Kidney epithelial cell (primary cell): Measurements from ENCODE around the gene CCDC124. TPM values are rescaled to one million over a fixed set of nuclear protein-coding genes. Genes with fewer than 3 reads are reported as not detected.
"Not testable (repeated sequence)": the region's sequence is repeated elsewhere in the genome, so short reads cannot be mapped to it uniquely, and the experiment has no call there.

Experiments
- DNase-seq: peaks from one replicate; pipeline ENCODE4 v3.0.0-alpha.2; 2010; ENCODE audit warnings: low read depth
- H3K27me3 ChIP-seq: 2 replicates; pipeline ENCODE4 v1.6.0; 2011; ENCODE audit warnings: low read length; ENCODE audit not compliant: control insufficient read depth, insufficient read depth
- H3K36me3 ChIP-seq: 2 replicates; pipeline ENCODE4 v1.5.1; 2011; ENCODE audit warnings: low read length; ENCODE audit not compliant: control insufficient read depth, insufficient read depth
- H3K4me3 ChIP-seq: 2 replicates; pipeline ENCODE4 v1.5.1; 2011; ENCODE audit warnings: low read depth, mild to moderate bottlenecking, control low read depth, low read length
- total RNA-seq: library from RNA; depleted of rRNA; stranded (reverse); fragments of >200 nt; gene quantifications from 2 replicates; pipeline ENCODE4 v1.2.3, GENCODE V29; 2015
- TF ChIP-seq, protein P1 (sequence below): IDR thresholded peaks from 2 replicates; pipeline ENCODE4 v1.5.1; 2011; ENCODE audit warnings: mild to moderate bottlenecking, moderate library complexity, low read length, control low read depth, inconsistent platforms; ENCODE audit not compliant: insufficient read depth, poor library complexity, severe bottlenecking

CCDC124 gene
- total RNA-seq, 1 donor from 2014 or later, result 104 TPM

DNA sequence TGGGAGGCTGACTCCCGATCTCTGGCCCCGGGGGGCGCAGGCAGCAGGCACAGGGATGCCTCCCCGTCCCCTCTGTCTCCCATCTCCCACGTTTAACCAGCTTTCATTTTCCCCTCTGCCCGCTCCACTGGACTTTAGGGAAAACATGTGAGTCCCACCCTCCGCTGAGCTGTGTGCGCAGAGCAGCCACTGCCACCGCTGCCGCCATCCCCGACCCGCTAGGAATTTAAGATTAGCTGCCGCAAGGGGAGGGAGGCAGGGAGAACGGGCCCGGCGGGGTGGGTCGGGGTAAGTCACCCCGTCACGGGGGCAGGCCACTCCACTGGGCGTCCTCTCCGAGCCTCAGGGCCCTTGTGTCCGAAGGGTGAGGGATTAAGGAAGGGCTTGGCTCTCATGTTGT is 49.6 kb downstream of the CCDC124 start:
- no peak for DNase-seq
- TF ChIP-seq, protein P1, sequence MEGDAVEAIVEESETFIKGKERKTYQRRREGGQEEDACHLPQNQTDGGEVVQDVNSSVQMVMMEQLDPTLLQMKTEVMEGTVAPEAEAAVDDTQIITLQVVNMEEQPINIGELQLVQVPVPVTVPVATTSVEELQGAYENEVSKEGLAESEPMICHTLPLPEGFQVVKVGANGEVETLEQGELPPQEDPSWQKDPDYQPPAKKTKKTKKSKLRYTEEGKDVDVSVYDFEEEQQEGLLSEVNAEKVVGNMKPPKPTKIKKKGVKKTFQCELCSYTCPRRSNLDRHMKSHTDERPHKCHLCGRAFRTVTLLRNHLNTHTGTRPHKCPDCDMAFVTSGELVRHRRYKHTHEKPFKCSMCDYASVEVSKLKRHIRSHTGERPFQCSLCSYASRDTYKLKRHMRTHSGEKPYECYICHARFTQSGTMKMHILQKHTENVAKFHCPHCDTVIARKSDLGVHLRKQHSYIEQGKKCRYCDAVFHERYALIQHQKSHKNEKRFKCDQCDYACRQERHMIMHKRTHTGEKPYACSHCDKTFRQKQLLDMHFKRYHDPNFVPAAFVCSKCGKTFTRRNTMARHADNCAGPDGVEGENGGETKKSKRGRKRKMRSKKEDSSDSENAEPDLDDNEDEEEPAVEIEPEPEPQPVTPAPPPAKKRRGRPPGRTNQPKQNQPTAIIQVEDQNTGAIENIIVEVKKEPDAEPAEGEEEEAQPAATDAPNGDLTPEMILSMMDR, result no peak
- no peaks in the 10 kb centered on the region for H3K36me3 ChIP-seq
- peaks cover 6% of the 10 kb centered on the region for H3K27me3 ChIP-seq
- H3K4me3 ChIP-seq, result no peak overlapping the region

DNA sequence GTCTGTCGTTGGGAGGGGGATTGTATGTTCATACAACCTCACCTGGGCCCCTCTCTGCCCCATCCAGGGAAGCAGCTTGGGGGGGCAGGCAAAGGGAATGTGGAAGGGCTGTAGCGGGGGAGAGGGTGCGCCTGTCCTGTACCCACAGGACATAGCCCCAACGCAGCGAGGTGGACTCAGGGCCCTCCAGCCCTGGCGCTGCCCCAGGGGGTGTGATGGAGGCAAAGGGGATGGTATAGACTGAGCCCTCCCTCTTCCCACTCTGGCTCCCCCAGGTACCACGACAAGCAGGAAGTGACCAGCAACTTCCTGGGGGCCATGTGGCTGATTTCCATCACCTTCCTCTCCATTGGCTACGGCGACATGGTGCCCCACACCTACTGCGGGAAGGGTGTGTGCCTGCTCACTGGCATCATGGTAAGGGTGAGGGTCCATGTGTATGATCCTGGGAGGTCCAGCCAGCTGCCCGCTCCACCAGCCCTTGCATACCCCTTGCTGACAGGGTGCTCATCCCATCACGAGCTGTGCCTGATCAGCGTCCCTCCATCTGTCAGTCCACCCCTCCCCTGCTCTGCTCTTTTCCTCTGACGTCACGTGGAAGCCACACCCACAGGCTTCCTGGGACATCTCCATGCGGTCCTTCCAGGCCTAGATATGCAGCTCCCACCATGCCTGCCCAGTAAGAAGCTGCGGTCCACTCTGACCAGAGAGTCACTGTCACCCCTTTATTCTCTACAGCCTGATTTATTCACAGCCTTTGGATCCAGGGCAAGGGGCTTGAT is 52.4 kb downstream of the CCDC124 start:
- Histone ChIP-seq H3K27me3 (peaks cover 6% of the 10 kb centered on the region), H3K36me3 (no peaks in the 10 kb centered on the region), H3K4me3 (no peak overlapping the region)
- DNase-seq, result no peak
- TF ChIP-seq, protein P1, result no peak

DNA sequence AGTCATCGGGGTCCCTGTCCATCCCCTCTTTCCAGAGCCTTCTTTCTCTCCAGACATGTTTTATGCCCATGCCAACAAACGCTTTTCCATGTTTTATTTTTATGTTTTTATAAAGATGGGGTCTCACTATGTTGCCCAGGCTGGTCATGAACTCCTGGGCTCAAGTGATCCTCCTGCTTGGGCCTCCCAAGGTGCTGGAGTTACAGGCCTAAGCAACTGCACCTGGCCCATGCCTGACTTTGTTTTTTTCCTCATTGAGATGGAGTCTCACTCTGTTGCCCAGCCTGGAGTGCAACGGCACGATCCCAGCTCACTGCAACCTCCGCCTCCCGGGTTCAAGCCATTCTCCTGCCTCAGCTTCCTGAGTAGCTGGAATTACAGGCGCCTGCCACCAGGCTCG is 53.8 kb downstream of the CCDC124 start:
- not testable (repeated sequence) for DNase-seq, H3K36me3 ChIP-seq, H3K4me3 ChIP-seq, H3K27me3 ChIP-seq

DNA sequence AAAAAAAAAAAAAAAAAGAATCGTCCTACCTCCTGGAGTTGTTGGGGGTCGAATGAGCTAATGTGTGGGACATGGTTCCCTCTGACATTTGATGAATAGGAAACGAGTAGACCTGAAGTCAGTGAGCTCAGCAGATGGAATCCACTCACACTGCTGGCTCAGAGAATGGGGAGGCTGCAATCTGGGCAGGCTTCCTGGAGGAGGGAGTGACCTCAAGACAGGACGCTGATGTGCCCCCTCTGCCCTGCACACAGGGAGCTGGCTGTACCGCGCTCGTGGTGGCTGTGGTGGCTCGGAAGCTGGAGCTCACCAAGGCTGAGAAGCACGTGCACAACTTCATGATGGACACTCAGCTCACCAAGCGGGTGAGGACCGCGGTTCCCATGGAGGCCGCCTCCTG is 55.3 kb downstream of the CCDC124 start:
- peaks cover 2% of the 10 kb centered on the region for H3K27me3 ChIP-seq
- no peaks in the 10 kb centered on the region for H3K36me3 ChIP-seq
- DNase-seq, result no peak
- no peak overlapping the region for H3K4me3 ChIP-seq
- TF ChIP-seq, protein P1, result no peak

DNA sequence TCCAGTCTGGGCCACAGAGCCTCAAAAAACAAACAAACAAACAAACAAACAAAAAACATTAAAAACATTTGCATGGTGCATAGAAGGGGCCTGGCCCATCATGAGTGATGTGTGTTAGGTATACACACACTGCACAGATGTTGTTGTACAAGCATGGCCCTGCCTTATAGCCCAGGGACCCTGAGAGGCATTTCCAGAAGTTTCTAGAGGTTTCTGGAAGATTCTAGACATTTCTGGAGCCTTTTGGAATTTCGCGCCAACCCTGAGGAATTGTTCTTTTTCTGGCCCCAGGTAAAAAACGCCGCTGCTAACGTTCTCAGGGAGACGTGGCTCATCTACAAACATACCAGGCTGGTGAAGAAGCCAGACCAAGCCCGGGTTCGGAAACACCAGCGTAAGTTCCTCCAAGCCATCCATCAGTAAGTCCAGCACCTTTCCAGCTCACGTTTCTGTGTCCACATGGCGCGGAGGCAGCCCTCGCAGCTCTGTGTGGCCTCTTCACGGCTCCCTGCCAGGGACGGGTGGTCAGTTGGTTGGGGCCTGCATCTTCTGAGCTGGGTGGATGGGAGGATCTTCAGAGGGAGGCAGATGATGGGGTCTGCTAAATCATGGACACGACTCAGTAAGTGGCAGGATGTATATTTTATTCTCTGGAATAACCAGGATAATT is 56.7 kb downstream of the CCDC124 start:
- TF ChIP-seq, protein P1, result no peak
- Histone ChIP-seq H3K36me3 (no peaks in the 10 kb centered on the region), H3K27me3 (peaks cover 6% of the 10 kb centered on the region), H3K4me3 (no peak overlapping the region)
- no peak for DNase-seq

DNA sequence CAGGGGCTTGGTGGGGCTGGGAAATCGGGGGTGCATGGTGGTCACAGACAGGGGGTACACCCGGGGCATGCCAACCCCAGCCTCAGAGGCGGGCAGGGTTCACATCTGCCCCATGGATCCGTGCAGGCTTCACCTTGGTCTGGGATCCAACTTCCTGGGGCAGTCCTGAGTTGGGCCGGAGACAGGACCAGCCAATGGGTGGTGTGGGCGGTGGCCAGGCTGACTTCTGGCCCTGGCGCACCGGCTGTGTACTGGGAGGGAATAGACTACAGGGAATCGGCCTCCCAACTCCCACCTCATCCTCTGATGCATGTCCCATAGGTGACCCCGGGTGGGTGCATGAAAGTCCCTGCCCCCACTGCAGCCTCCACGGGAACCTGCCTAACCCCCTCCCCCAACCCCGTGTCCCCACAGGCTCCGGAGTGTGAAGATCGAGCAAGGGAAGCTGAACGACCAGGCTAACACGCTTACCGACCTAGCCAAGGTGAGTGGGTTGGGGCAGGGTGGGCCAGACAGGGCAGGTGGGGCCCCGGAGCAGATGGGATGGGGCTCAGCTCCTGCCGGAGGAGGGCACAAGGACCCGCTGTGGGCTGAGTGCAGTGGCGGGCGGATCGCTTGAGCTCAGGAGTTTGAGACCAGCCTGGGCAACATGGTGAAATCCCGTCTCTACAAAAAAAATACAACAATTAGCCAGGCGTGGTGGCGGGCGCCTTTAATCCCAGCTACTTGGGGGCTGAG is 60.4 kb downstream of the CCDC124 start:
- Histone ChIP-seq H3K4me3 (no peak overlapping the region), H3K27me3 (peaks cover 10% of the 10 kb centered on the region), H3K36me3 (no peaks in the 10 kb centered on the region)
- TF ChIP-seq, protein P1, result no peak
- DNase-seq, result no peak
